ENCODE measurements around the gene PRMT1.

Gene PRMT1

GRCh38 chr19:49730166-49730565 lies 53.1 kb downstream of the PRMT1 start:
- no peak for FAIRE-seq
